ENCODE measurements around the gene ARHGAP28.

Gene ARHGAP28

DNA sequence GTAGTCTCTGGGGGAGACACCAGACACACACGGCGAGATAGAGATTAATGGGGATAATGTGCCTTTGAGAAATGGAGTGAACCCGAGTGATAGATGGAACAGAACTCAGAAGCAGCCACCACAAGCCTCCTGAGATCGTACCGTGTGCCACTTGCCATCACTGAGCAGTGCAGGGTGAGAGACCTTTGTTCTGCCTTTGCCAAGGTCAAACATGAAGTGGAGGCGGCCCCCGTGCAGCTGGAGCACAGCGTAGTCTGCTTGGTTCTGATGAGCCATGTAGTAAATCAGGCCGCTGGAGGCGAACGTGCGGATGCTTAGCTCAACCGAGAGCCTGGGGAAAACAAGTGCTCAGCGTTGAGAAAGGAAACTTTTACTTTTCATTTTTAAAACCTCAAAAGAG, 221.1 kb downstream of the ARHGAP28 start:
- TF ChIP-seq, protein P1, sequence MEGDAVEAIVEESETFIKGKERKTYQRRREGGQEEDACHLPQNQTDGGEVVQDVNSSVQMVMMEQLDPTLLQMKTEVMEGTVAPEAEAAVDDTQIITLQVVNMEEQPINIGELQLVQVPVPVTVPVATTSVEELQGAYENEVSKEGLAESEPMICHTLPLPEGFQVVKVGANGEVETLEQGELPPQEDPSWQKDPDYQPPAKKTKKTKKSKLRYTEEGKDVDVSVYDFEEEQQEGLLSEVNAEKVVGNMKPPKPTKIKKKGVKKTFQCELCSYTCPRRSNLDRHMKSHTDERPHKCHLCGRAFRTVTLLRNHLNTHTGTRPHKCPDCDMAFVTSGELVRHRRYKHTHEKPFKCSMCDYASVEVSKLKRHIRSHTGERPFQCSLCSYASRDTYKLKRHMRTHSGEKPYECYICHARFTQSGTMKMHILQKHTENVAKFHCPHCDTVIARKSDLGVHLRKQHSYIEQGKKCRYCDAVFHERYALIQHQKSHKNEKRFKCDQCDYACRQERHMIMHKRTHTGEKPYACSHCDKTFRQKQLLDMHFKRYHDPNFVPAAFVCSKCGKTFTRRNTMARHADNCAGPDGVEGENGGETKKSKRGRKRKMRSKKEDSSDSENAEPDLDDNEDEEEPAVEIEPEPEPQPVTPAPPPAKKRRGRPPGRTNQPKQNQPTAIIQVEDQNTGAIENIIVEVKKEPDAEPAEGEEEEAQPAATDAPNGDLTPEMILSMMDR (IDR thresholded peaks at IDR 0.05) = no peak
- no peak for TF ChIP-seq ZFX (IDR thresholded peaks at IDR 0.05; ENCODE audit: borderline replicate concordance)
- H3K27ac ChIP-seq = no peak overlapping the region

GRCh38 chr18:6951336-6952090, 222.0 kb downstream of the ARHGAP28 start:
- TF ChIP-seq ZFX (IDR thresholded peaks at IDR 0.05; ENCODE audit: borderline replicate concordance) = no peak
- TF ChIP-seq, protein P1 (IDR thresholded peaks at IDR 0.05) = no peak

GRCh38 chr18:6954501-6954900, 225.0 kb downstream of the ARHGAP28 start:
- TF ChIP-seq, protein P1 (IDR thresholded peaks at IDR 0.05) = no peak
- no peak for TF ChIP-seq ZFX (IDR thresholded peaks at IDR 0.05; ENCODE audit: borderline replicate concordance)
- no peak overlapping the region for H3K27ac ChIP-seq

More at GRCh38 chr18:6951336-6952090, 222.0 kb downstream of the ARHGAP28 start:
- H3K27ac ChIP-seq = no peak overlapping the region

- TF ChIP-seq, protein P1 (IDR thresholded peaks at IDR 0.05) = no peak
- no peak overlapping the region for H3K27ac ChIP-seq
Measured at GRCh38 chr18:6955304-6955703, 225.8 kb downstream of the ARHGAP28 start.

- TF ChIP-seq ZFX (IDR thresholded peaks at IDR 0.05; ENCODE audit: borderline replicate concordance) = no peak
- TF ChIP-seq, protein P1 (IDR thresholded peaks at IDR 0.05) = no peak
- no peak overlapping the region for H3K27ac ChIP-seq
Measured at GRCh38 chr18:6956495-6956894, 227.0 kb downstream of the ARHGAP28 start.

GRCh38 chr18:6956999-6957398, 227.5 kb downstream of the ARHGAP28 start:
- no peak for TF ChIP-seq ZFX (IDR thresholded peaks at IDR 0.05; ENCODE audit: borderline replicate concordance)
- TF ChIP-seq, protein P1 (IDR thresholded peaks at IDR 0.05) = no peak
- H3K27ac ChIP-seq = no peak overlapping the region

GRCh38 chr18:6959110-6959509, 229.6 kb downstream of the ARHGAP28 start:
- no peak overlapping the region for H3K27ac ChIP-seq
- TF ChIP-seq, protein P1 (IDR thresholded peaks at IDR 0.05) = no peak
- TF ChIP-seq ZFX (IDR thresholded peaks at IDR 0.05; ENCODE audit: borderline replicate concordance) = no peak

Data from 22Rv1 (cell line).